ENCODE results near the gene INSYN2B. TPM values are rescaled to one million over a fixed set of nuclear protein-coding genes. Genes with fewer than 3 reads are reported as not detected.
A peak's percentile ranks its signal among the peaks of the same experiment; 100 is the strongest.

Gene INSYN2B
- total RNA-seq, 2 experiments from 2014 or later, result not detected

DNA sequence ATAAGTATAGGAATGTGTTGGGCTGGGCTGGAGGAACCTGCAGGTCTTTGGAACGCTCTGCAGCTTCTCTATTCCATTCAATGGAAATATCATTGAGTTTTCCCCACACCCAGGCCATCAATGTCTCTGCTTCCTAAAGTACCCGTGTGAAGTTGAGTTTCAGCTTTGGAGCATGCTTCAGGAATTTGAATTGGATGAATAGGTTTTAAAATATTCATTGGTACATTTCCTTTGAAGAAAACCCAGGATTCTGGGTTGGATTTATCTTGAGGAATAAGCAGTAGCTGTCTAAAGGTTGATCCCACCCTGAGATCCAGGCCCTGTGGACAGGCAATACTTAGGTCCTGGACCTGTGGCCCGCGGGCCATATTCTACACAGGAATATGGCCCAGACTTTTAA is 37.3 kb downstream of the INSYN2B start:
- CTCF ChIA-PET, result no interaction called here
- Mint-ChIP-seq H3K27me3 (ENCODE audit: low read depth) (no peaks in the 10 kb centered on the region), H3K27ac (no peak overlapping the region), H3K4me3 (no peak overlapping the region), H3K9me3 (no peaks in the 10 kb centered on the region), H3K36me3 (ENCODE audit: low read depth) (peaks cover 5% of the 10 kb centered on the region), H3K4me1 (ENCODE audit: low read depth) (no peaks in the 10 kb centered on the region)
- no peak for DNase-seq
- intact Hi-C loops (cut with micrococcal nuclease), result no loop called here

DNA sequence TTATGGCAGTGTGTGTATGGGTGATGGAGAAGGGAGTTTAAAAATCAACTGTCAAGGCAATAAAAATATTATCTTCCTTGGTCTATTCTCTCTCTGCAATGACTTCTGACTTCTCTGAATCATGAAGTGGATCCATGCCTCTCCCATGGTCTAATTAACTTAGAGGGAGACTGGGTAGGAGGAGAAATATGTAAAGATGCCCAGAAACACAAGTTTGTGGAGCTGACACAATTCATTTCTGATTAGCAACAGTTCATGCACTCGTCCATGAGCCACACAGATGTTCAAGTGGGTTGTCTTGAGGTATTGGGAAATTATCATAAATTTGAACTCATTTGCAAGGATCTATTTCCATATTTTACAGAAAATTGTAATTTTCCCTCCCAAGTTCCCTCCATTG is 38.1 kb downstream of the INSYN2B start:
- DNase-seq, result no peak
- Mint-ChIP-seq H3K9me3 (no peaks in the 10 kb centered on the region), H3K27me3 (ENCODE audit: low read depth) (no peaks in the 10 kb centered on the region), H3K36me3 (ENCODE audit: low read depth) (peaks cover 7% of the 10 kb centered on the region), H3K27ac (no peak overlapping the region), H3K4me3 (no peak overlapping the region), H3K4me1 (ENCODE audit: low read depth) (no peaks in the 10 kb centered on the region)
- CTCF ChIA-PET, result no interaction called here
- intact Hi-C loops (cut with micrococcal nuclease), result no loop called here

DNA sequence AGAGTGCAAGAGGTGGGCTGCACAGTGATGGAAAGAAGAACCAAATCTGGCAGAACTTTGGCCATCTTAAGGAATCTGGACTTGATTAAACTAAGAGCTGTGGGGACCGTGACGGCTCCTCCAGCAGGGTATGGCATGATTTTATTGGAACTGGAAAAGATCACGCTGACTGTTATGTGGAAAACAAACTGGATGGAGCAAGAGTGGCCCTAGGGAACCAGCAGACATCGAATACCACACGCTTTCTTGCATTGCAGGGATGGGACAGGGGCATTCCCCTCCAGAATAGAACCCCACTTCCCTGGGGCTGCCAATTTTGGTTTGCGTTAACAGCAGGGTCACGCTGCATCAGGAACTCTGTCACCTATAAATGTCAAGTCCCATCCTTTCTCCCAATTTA is 38.8 kb downstream of the INSYN2B start:
- H3K27me3 Mint-ChIP-seq (ENCODE audit: low read depth), result no peaks in the 10 kb centered on the region
- no peak overlapping the region for H3K27ac Mint-ChIP-seq
- H3K4me3 Mint-ChIP-seq, result no peak overlapping the region
- CTCF ChIA-PET, result no interaction called here
- H3K9me3 Mint-ChIP-seq, result no peaks in the 10 kb centered on the region
- H3K36me3 Mint-ChIP-seq (ENCODE audit: low read depth), result peaks cover 7% of the 10 kb centered on the region
- DNase-seq, result no peak
- intact Hi-C loops (cut with micrococcal nuclease), result no loop called here
- H3K4me1 Mint-ChIP-seq (ENCODE audit: low read depth), result no peaks in the 10 kb centered on the region

DNA sequence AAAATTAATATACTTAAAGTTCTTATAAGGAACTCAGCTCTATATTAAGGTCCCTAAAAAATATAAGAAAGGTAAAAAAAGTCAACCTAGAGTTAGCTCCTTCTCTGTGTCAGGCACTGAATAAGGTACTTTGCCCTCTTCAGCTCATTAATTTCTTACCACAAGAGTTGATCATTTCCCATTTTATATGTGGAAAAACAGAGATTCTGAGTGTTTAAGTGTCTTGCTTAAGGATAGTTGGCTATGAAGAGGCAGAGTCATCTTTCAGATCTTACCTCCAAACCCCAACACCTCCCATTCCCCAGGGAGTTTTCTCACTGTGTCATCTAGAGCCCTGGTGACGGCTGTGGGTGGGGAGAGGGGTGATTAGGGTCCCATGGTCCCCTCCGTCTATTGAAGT is 40.6 kb downstream of the INSYN2B start:
- H3K4me3 Mint-ChIP-seq, result no peak overlapping the region
- peaks cover 9% of the 10 kb centered on the region for H3K4me1 Mint-ChIP-seq (ENCODE audit: low read depth)
- no peak overlapping the region for H3K27ac Mint-ChIP-seq
- intact Hi-C loops (cut with micrococcal nuclease), result no loop called here
- H3K9me3 Mint-ChIP-seq, result no peaks in the 10 kb centered on the region
- H3K36me3 Mint-ChIP-seq (ENCODE audit: low read depth), result peaks cover 9% of the 10 kb centered on the region
- CTCF ChIA-PET, result no interaction called here
- no peaks in the 10 kb centered on the region for H3K27me3 Mint-ChIP-seq (ENCODE audit: low read depth)
- no peak for DNase-seq

- H3K27me3 Mint-ChIP-seq (ENCODE audit: low read depth), result no peaks in the 10 kb centered on the region
- H3K36me3 Mint-ChIP-seq (ENCODE audit: low read depth), result peaks cover 9% of the 10 kb centered on the region
- DNase-seq, result no peak
- H3K9me3 Mint-ChIP-seq, result no peaks in the 10 kb centered on the region
- CTCF ChIA-PET, result no interaction called here
- intact Hi-C loops (cut with micrococcal nuclease), result no loop called here
- peaks cover 19% of the 10 kb centered on the region for H3K4me1 Mint-ChIP-seq (ENCODE audit: low read depth)
- no peak overlapping the region for H3K27ac Mint-ChIP-seq
- H3K4me3 Mint-ChIP-seq, result no peak overlapping the region
Measured at GRCh38 chr5:169938439-169938838, 41.9 kb downstream of the INSYN2B start.

- Mint-ChIP-seq H3K9me3 (no peaks in the 10 kb centered on the region), H3K4me1 (ENCODE audit: low read depth) (peaks cover 31% of the 10 kb centered on the region), H3K36me3 (ENCODE audit: low read depth) (peaks cover 18% of the 10 kb centered on the region), H3K27ac (no peak overlapping the region), H3K4me3 (no peak overlapping the region), H3K27me3 (ENCODE audit: low read depth) (no peaks in the 10 kb centered on the region)
- CTCF ChIA-PET, result interaction anchor here (0.6 kb wide), 1 partner anchor 30 kb away, joined by 3 read pairs; no protein-coding TSS in a partner anchor
- DNase-seq, result no peak
- intact Hi-C loops (cut with micrococcal nuclease), result no loop called here
Measured at GRCh38 chr5:169935762-169936161, 44.5 kb downstream of the INSYN2B start.

DNA sequence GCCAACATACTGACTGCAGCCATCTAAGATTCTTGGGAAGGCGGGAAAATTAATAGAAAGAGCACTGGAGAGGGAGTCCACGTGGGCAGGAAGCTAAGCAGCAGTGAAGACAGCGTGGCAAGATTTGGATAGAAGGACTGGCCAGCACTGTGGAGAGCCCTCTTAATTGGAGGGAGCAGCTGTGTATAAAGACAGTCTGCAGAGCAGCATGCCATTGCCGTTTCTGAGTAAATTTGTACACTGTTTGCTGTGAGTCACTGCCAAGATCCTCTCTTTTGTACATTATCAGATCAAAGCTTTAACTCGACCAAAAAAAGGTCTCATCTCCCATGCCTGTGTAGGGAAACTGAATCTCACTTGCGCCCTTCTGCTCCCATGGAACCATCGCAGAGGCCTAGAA is 45.3 kb downstream of the INSYN2B start:
- Mint-ChIP-seq H3K36me3 (ENCODE audit: low read depth) (peaks cover 18% of the 10 kb centered on the region), H3K27me3 (ENCODE audit: low read depth) (no peaks in the 10 kb centered on the region), H3K9me3 (no peaks in the 10 kb centered on the region), H3K4me3 (no peak overlapping the region), H3K4me1 (ENCODE audit: low read depth) (peaks cover 36% of the 10 kb centered on the region), H3K27ac (no peak overlapping the region)
- intact Hi-C loops (cut with micrococcal nuclease), result no loop called here
- CTCF ChIA-PET, result no interaction called here
- DNase-seq, result no peak

- Mint-ChIP-seq H3K27ac (no peak overlapping the region), H3K36me3 (ENCODE audit: low read depth) (peaks cover 18% of the 10 kb centered on the region), H3K9me3 (no peaks in the 10 kb centered on the region), H3K27me3 (ENCODE audit: low read depth) (no peaks in the 10 kb centered on the region), H3K4me1 (ENCODE audit: low read depth) (peaks cover 39% of the 10 kb centered on the region), H3K4me3 (no peak overlapping the region)
- intact Hi-C loops (cut with micrococcal nuclease), result no loop called here
- CTCF ChIA-PET, result no interaction called here
- DNase-seq, result no peak
Measured at GRCh38 chr5:169933616-169934015, 46.7 kb downstream of the INSYN2B start.

- H3K27ac Mint-ChIP-seq, result no peak overlapping the region
- intact Hi-C loops (cut with micrococcal nuclease), result no loop called here
- H3K27me3 Mint-ChIP-seq (ENCODE audit: low read depth), result no peaks in the 10 kb centered on the region
- no peaks in the 10 kb centered on the region for H3K9me3 Mint-ChIP-seq
- H3K4me3 Mint-ChIP-seq, result no peak overlapping the region
- H3K36me3 Mint-ChIP-seq (ENCODE audit: low read depth), result peaks cover 21% of the 10 kb centered on the region
- DNase-seq, result no peak
- H3K4me1 Mint-ChIP-seq (ENCODE audit: low read depth), result peaks cover 41% of the 10 kb centered on the region
- CTCF ChIA-PET, result no interaction called here
Measured at GRCh38 chr5:169933127-169933526, 47.2 kb downstream of the INSYN2B start.

DNA sequence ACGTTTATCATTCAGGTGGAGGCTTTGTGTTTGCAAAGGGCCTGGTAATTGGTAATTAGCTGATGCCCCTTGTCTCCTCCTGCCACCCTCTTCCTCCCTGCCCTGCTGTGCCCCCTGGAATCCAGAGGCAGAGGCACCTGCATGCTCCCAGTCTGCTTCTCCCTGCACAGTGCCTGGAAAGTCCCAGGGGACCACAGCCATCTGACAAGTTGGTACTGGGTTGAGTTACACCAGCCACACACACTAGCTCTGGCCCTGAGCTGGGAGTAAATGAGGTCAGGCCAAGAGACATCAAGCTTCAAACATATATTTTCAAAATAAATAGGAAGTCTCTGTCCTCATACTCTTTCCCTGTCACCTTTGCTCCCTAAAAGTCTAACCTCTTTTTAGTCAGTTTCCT is 56.3 kb downstream of the INSYN2B start:
- peak; percentile 9 for DNase-seq
- H3K36me3 Mint-ChIP-seq (ENCODE audit: low read depth), result peaks cover 11% of the 10 kb centered on the region
- intact Hi-C loops (cut with micrococcal nuclease), result no loop called here
- no peaks in the 10 kb centered on the region for H3K9me3 Mint-ChIP-seq
- CTCF ChIA-PET, result no interaction called here
- peaks cover 16% of the 10 kb centered on the region for H3K4me1 Mint-ChIP-seq (ENCODE audit: low read depth)
- no peak overlapping the region for H3K4me3 Mint-ChIP-seq
- H3K27me3 Mint-ChIP-seq (ENCODE audit: low read depth), result no peaks in the 10 kb centered on the region
- peak overlapping the region; percentile 50 for H3K27ac Mint-ChIP-seq

- Mint-ChIP-seq H3K36me3 (ENCODE audit: low read depth) (peaks cover 7% of the 10 kb centered on the region), H3K4me1 (ENCODE audit: low read depth) (peaks cover 14% of the 10 kb centered on the region), H3K9me3 (no peaks in the 10 kb centered on the region), H3K4me3 (no peak overlapping the region), H3K27ac (no peak overlapping the region), H3K27me3 (ENCODE audit: low read depth) (no peaks in the 10 kb centered on the region)
- intact Hi-C loops (cut with micrococcal nuclease), result no loop called here
- CTCF ChIA-PET, result interaction anchor here (0.5 kb wide), 1 partner anchor 890 kb away, joined by 4 read pairs; no protein-coding TSS in a partner anchor
- DNase-seq, result no peak
Measured at GRCh38 chr5:169922474-169922873, 57.8 kb downstream of the INSYN2B start.

DNA sequence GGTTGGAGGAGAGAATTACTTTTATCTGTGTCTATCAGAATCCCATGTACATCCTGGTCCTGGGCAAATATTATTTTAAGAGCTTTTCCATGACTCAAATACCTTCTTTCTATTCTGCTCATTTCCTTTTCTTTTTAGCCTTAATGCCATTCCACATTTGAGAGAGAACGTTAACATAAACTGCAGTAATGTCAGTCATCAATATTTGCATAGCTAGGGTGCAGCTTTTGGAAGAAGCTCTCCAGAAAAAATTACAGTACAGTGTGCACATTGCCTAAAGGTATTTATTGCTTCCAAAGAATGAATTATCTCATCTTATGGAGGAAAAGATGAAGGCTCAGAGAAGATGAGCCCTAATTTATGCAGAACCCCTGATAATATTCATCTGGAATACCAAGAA is 58.3 kb downstream of the INSYN2B start:
- H3K27ac Mint-ChIP-seq, result no peak overlapping the region
- no peak overlapping the region for H3K4me3 Mint-ChIP-seq
- intact Hi-C loops (cut with micrococcal nuclease), result no loop called here
- H3K27me3 Mint-ChIP-seq (ENCODE audit: low read depth), result no peaks in the 10 kb centered on the region
- H3K4me1 Mint-ChIP-seq (ENCODE audit: low read depth), result peaks cover 14% of the 10 kb centered on the region
- H3K9me3 Mint-ChIP-seq, result no peaks in the 10 kb centered on the region
- CTCF ChIA-PET, result no interaction called here
- DNase-seq, result no peak
- H3K36me3 Mint-ChIP-seq (ENCODE audit: low read depth), result peaks cover 3% of the 10 kb centered on the region

DNA sequence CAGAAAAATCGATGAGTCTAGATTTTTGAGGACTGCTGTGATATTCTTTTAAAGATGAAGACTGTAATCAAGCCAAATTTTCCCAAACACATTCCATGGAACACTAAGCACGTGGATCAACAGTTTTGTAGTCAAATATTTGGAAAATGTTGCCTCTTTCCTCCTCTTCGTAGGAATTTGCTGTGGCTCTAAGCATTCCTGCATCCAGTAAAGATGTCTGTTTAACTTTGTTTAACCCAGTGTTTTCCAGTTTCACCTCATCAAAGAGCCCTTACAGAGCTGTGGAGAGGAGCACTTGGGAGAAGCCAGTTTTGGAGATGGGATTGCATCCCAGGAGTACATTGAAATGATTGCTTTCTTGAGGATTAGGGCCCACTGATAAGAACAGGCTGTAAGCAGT is 58.9 kb downstream of the INSYN2B start:
- no peak for DNase-seq
- intact Hi-C loops (cut with micrococcal nuclease), result no loop called here
- no peaks in the 10 kb centered on the region for H3K9me3 Mint-ChIP-seq
- CTCF ChIA-PET, result no interaction called here
- peaks cover 14% of the 10 kb centered on the region for H3K4me1 Mint-ChIP-seq (ENCODE audit: low read depth)
- H3K36me3 Mint-ChIP-seq (ENCODE audit: low read depth), result peaks cover 2% of the 10 kb centered on the region
- H3K4me3 Mint-ChIP-seq, result no peak overlapping the region
- H3K27me3 Mint-ChIP-seq (ENCODE audit: low read depth), result no peaks in the 10 kb centered on the region
- H3K27ac Mint-ChIP-seq, result no peak overlapping the region

- Mint-ChIP-seq H3K36me3 (ENCODE audit: low read depth) (peaks cover 2% of the 10 kb centered on the region), H3K4me3 (no peak overlapping the region), H3K4me1 (ENCODE audit: low read depth) (peaks cover 14% of the 10 kb centered on the region), H3K27ac (no peak overlapping the region), H3K9me3 (no peaks in the 10 kb centered on the region), H3K27me3 (ENCODE audit: low read depth) (no peaks in the 10 kb centered on the region)
- intact Hi-C loops (cut with micrococcal nuclease), result no loop called here
- CTCF ChIA-PET, result no interaction called here
- no peak for DNase-seq
Measured at GRCh38 chr5:169920474-169920873, 59.8 kb downstream of the INSYN2B start.
